Measurements from ENCODE around the gene MLH1. TPM values are rescaled to one million over a fixed set of nuclear protein-coding genes. Genes with fewer than 3 reads are reported as not detected.

MLH1 gene
- total and polyA plus RNA-seq, 2 of the 8 experiments (the other 6 are each of a cell fraction or from before 2014, with no cell fraction given), result 36.4 to 47.3 TPM

DNA sequence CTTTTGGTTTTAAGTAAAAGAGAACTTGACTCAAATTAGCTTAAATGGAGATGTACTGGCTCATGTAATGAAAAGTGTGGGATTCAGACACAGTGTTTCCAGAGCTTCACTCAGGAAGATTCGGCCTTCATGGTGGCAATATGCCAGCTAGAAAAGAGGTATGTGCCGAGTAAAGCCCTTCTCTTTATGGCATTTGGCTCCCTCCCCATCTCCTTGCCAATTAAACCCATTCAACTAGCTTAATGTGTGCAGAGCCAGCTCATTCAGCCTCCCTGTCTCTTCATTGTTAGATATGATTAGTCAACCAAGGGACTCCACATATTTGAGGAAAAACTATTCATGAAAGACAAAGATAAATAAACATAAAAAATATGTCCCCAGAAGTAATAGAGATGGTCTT is 33.5 kb upstream of the MLH1 start (continued):
- no peak for TF ChIP-seq NANOG (IDR thresholded peaks at IDR 0.05; ENCODE audit: insufficient read depth, low read depth, low read length, poor library complexity, severe bottlenecking)
- no peak for TF ChIP-seq EGR1 (IDR thresholded peaks at IDR 0.05; ENCODE audit: borderline replicate concordance, low read depth, low read length)

Measured in H1 (cell line).